B cell (primary cell): Measurements from ENCODE around the gene SLC20A1. TPM values are rescaled to one million over a fixed set of nuclear protein-coding genes. Genes with fewer than 3 reads are reported as not detected.

Experiments used
- ATAC-seq: fragments of 200-7000 bp; cut with Tn5 transposase; one replicate; pipeline ENCODE4 v1.10.0; 2021; ENCODE audit warnings: low read depth, mild to moderate bottlenecking, moderate number of reproducible peaks, moderate library complexity
- CTCF ChIA-PET: fragments of 350-600 bp; sonication (Branson Sonifier 250); formaldehyde crosslinking; loops from one replicate; lab custom pipeline; 2021; ENCODE audit warnings: antibody characterized with exemption, inconsistent platforms; lab: Charles Lee
- POLR2A ChIA-PET: fragments of 350-600 bp; sonication (Branson Sonifier 250); formaldehyde crosslinking; loops from one replicate; lab custom pipeline; 2021; ENCODE audit warnings: antibody characterized with exemption; lab: Charles Lee
- DNase-seq: peaks from one replicate; pipeline ENCODE4 v3.0.0; 2013
- H2AFZ ChIP-seq: 2 replicates; pipeline ENCODE4 v1.6.1; 2012; ENCODE audit warnings: mild to moderate bottlenecking, low read depth, low read length; ENCODE audit not compliant: insufficient read depth, poor library complexity, severe bottlenecking
- H3K27ac ChIP-seq, 2 donors: 1 replicate in 1 of 2; 2 replicates in 1 of 2; pipeline ENCODE4 v1.5.1; 2012 to 2013; ENCODE audit warnings: low read length in 2 of 2, mild to moderate bottlenecking in 2 of 2, moderate library complexity in 1 of 2
- H3K27me3 ChIP-seq, 4 experiments: fragments of 200-600 bp in 1 of 4; sonication (generic) in 1 of 4; replicated peaks in 1 of 4; 1 replicate in 2 of 4; 2 replicates in 2 of 4; pipeline versions ENCODE4 v1.6.1 to v1.7.0; 2013 to 2016; ENCODE audit warnings: low read length in 3 of 4, mild to moderate bottlenecking in 2 of 4, mixed read lengths in 1 of 4, moderate library complexity in 1 of 4; ENCODE audit not compliant: insufficient read depth in 4 of 4, control insufficient read depth in 3 of 4; ENCODE audit errors: control extremely low read depth in 1 of 4
- H3K36me3 ChIP-seq, 2 experiments: replicated peaks in 1 of 2; 1 replicate in 1 of 2; 2 replicates in 1 of 2; pipeline versions ENCODE4 v1.6.1 to v1.7.1; 2013; ENCODE audit warnings: low read length in 1 of 2; ENCODE audit not compliant: insufficient read depth in 2 of 2, control insufficient read depth in 1 of 2; ENCODE audit errors: control extremely low read depth in 1 of 2, extremely low read depth in 1 of 2
- H3K4me1 ChIP-seq, 2 donors: fragments of 200-600 bp in 1 of 2; sonication (generic) in 1 of 2; 1 replicate in 1 of 2; 2 replicates in 1 of 2; pipeline versions ENCODE4 v1.5.1 to v1.6.1; 2013 to 2017; ENCODE audit warnings: low read length in 2 of 2; ENCODE audit not compliant: control insufficient read depth in 2 of 2, insufficient read depth in 2 of 2
- H3K4me2 ChIP-seq: replicated peaks from 2 replicates; pipeline ENCODE3; 2012; ENCODE audit warnings: mild to moderate bottlenecking, low read depth, low read length; ENCODE audit not compliant: poor library complexity, severe bottlenecking
- H3K4me3 ChIP-seq, 5 experiments: fragments of 200-600 bp in 1 of 5; sonication (generic) in 1 of 5; 1 replicate in 3 of 5; 2 replicates in 2 of 5; pipeline versions ENCODE4 v1.5.1 to v1.7.0; 2011 to 2016; ENCODE audit warnings: low read length in 4 of 5, mild to moderate bottlenecking in 4 of 5, low read depth in 2 of 5, control low read depth in 1 of 5, moderate library complexity in 1 of 5; ENCODE audit not compliant: insufficient read depth in 1 of 5; ENCODE audit errors: control extremely low read depth in 1 of 5, extremely low read depth in 1 of 5
- H3K79me2 ChIP-seq: fragments of 200-600 bp; sonication (generic); one replicate; pipeline ENCODE4 v1.6.0; 2016; ENCODE audit warnings: low read length; ENCODE audit not compliant: control insufficient read depth, insufficient read depth
- H3K9ac ChIP-seq: fragments of 200-600 bp; sonication (generic); 2 replicates; pipeline ENCODE4 v1.6.1; 2017; ENCODE audit warnings: mild to moderate bottlenecking, low read length, moderate library complexity
- H3K9me3 ChIP-seq, 3 donors: one replicate each; pipeline versions ENCODE4 v1.6.1 to v1.7.1; 2013; ENCODE audit warnings: low read length in 2 of 3; ENCODE audit not compliant: control insufficient read depth in 2 of 3, insufficient read depth in 1 of 3; ENCODE audit errors: control extremely low read depth in 1 of 3
- H4K20me1 ChIP-seq: 2 replicates; pipeline ENCODE4 v1.6.0; 2012; ENCODE audit warnings: mild to moderate bottlenecking, low read length; ENCODE audit not compliant: insufficient read depth, control insufficient read depth, poor library complexity, severe bottlenecking
- H3K27ac Mint-ChIP-seq: one replicate; pipeline ENCODE4 v1.8.0; 2021; ENCODE audit warnings: mixed read lengths
- H3K27me3 Mint-ChIP-seq: one replicate; pipeline ENCODE4 v1.8.0; 2021; ENCODE audit warnings: mixed read lengths
- H3K4me1 Mint-ChIP-seq: one replicate; pipeline ENCODE4 v1.8.0; 2021; ENCODE audit warnings: mixed read lengths
- H3K4me3 Mint-ChIP-seq: one replicate; pipeline ENCODE4 v1.8.0; 2021; ENCODE audit warnings: mixed read lengths
- H3K9me3 Mint-ChIP-seq: one replicate; pipeline ENCODE4 v1.8.0; 2022; ENCODE audit warnings: mixed read lengths; ENCODE audit not compliant: insufficient read depth
- EZH2 ChIP-seq: IDR thresholded peaks from 2 replicates; pipeline ENCODE4 v1.6.1; 2012; ENCODE audit warnings: borderline replicate concordance, low read depth, mild to moderate bottlenecking, moderate library complexity, low read length; ENCODE audit not compliant: insufficient read depth, poor library complexity, severe bottlenecking
- WGBS: methylation state at CpG from one replicate; pipeline ENCODE4 v1.1.5; 2013; ENCODE audit warnings: missing lambda C conversion rate; ENCODE audit not compliant: insufficient coverage; 5-methylcytosine and 5-hydroxymethylcytosine counted together
- intact Hi-C: fragments of 100-400 bp; cut with micrococcal nuclease; formaldehyde crosslinking; loops from one replicate; pipeline ENCODE4 v1.10.0; 2022
- polyA plus RNA-seq: library from polyadenylated mRNA; depleted of rRNA; stranded (reverse); fragments of >200 nt; gene quantifications from 2 replicates; pipeline ENCODE4 v1.2.3, GENCODE V29; 2012
- total RNA-seq, 2 donors: library from RNA; stranded (reverse); fragments of 120-200 nt in 1 of 2; gene quantifications; 1 replicate in 1 of 2; 2 replicates in 1 of 2; pipeline versions ENCODE4 v1.2.3 to v1.2.4, GENCODE V29; 2013 to 2022
- TF ChIP-seq, protein P1 (sequence below): fragments of 200-600 bp; IDR thresholded peaks from one replicate; pipeline ENCODE4 v1.8.0; 2022; ENCODE audit warnings: antibody characterized with exemption, mild to moderate bottlenecking

Gene SLC20A1
- total and polyA plus RNA-seq, 2 donors (not counting 1 experiment from before 2014, with no cell fraction given): 16.1 to 54.9 TPM

DNA sequence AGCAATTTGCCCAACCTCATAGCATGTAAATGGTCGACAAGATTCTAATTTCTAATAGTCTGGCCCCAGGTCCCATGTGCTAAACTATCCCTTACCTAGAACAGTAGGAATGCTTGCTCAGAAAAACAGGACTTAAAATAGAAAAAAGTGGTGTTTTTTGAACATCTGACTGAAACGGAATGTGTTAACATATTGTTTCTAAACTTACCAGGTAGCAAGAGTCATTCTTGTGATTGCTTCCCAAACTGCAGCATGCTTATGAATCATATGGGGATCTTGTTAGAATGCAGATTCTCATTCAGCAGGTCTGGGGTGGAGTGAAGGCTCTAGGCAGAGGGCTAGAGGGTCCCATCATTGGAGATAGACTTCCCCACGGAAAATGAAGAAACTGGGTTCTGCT lies 5.8 kb upstream of the SLC20A1 start:
- Histone ChIP-seq H4K20me1 (no peaks in the 10 kb centered on the region), H3K4me2 (no peak overlapping the region), H3K36me3 (no peaks in the 10 kb centered on the region), H3K9ac (no peak overlapping the region), H3K9me3 (peaks cover 0 to 9% (median 4%) of the 10 kb centered on the region in 3 donors), H3K27ac (no peak overlapping the region), H3K79me2 (no peaks in the 10 kb centered on the region), H2AFZ (no peak overlapping the region), H3K4me3 (no peak overlapping the region), H3K4me1 (peaks cover 12 to 14% of the 10 kb centered on the region in 2 donors), H3K27me3 (no peaks in the 10 kb centered on the region)
- peaks cover 18% of the 10 kb centered on the region for H3K4me1 Mint-ChIP-seq
- intact Hi-C loops: no loop called here
- no peak overlapping the region for H3K4me3 Mint-ChIP-seq
- H3K9me3 Mint-ChIP-seq: no peaks in the 10 kb centered on the region
- H3K27me3 Mint-ChIP-seq: no peaks in the 10 kb centered on the region
- WGBS: 88% methylated on average over 3 of the region's 3 CpGs
- ChIA-PET POLR2A (no interaction called here), CTCF (interaction anchor here (1.2 to 1.3 kb wide), 2 partner anchors 9 to 11 kb away, joined by 4 to 5 read pairs; no protein-coding TSS in a partner anchor)
- DNase-seq (no peak), ATAC-seq (no peak)
- H3K27ac Mint-ChIP-seq: no peak overlapping the region
- TF ChIP-seq, protein P1, sequence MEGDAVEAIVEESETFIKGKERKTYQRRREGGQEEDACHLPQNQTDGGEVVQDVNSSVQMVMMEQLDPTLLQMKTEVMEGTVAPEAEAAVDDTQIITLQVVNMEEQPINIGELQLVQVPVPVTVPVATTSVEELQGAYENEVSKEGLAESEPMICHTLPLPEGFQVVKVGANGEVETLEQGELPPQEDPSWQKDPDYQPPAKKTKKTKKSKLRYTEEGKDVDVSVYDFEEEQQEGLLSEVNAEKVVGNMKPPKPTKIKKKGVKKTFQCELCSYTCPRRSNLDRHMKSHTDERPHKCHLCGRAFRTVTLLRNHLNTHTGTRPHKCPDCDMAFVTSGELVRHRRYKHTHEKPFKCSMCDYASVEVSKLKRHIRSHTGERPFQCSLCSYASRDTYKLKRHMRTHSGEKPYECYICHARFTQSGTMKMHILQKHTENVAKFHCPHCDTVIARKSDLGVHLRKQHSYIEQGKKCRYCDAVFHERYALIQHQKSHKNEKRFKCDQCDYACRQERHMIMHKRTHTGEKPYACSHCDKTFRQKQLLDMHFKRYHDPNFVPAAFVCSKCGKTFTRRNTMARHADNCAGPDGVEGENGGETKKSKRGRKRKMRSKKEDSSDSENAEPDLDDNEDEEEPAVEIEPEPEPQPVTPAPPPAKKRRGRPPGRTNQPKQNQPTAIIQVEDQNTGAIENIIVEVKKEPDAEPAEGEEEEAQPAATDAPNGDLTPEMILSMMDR: no peak
- no peak for TF ChIP-seq EZH2

DNA sequence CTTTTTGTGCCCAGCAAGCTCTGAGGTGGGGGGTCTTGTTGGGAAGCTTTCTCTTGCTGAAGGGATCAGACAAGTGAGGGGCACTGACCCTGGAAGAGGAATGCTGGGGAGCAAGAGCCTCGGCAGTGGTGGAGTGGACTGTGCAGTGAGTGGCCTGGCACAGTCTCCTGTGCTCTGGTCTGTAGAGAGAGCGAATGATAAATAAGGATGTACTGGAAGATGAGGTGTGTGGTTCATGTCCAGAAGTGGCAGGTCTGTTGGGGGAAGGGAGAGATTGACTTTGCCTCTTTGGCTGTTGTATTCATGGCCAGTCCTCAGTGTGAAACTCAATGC lies 5.3 kb upstream of the SLC20A1 start:
- Histone ChIP-seq H3K9me3 (peaks cover 0 to 9% (median 4%) of the 10 kb centered on the region in 3 donors), H4K20me1 (no peaks in the 10 kb centered on the region), H3K27ac (no peak overlapping the region), H2AFZ (no peak overlapping the region), H3K4me3 (no peak overlapping the region), H3K36me3 (no peaks in the 10 kb centered on the region), H3K27me3 (no peaks in the 10 kb centered on the region), H3K79me2 (no peaks in the 10 kb centered on the region), H3K4me1 (peaks cover 13 to 16% of the 10 kb centered on the region in 2 donors), H3K4me2 (no peak overlapping the region), H3K9ac (no peak overlapping the region)
- ATAC-seq (no peak), DNase-seq (no peak)
- TF ChIP-seq EZH2: no peak
- TF ChIP-seq, protein P1: no peak
- Mint-ChIP-seq H3K27ac (no peak overlapping the region), H3K27me3 (no peaks in the 10 kb centered on the region), H3K9me3 (no peaks in the 10 kb centered on the region), H3K4me3 (no peak overlapping the region), H3K4me1 (peaks cover 19% of the 10 kb centered on the region)
- ChIA-PET POLR2A (no interaction called here), CTCF (interaction anchor here (1.2 to 1.5 kb wide), 3 partner anchors 9 to 85 kb away, joined by 4 to 5 read pairs (median 4); no protein-coding TSS in a partner anchor)
- 89% methylated on average over 2 of the region's 2 CpGs for WGBS
- intact Hi-C loops: no loop called here
